ENCODE measurements around the gene S100A6.

The S100A6 gene

DNA sequence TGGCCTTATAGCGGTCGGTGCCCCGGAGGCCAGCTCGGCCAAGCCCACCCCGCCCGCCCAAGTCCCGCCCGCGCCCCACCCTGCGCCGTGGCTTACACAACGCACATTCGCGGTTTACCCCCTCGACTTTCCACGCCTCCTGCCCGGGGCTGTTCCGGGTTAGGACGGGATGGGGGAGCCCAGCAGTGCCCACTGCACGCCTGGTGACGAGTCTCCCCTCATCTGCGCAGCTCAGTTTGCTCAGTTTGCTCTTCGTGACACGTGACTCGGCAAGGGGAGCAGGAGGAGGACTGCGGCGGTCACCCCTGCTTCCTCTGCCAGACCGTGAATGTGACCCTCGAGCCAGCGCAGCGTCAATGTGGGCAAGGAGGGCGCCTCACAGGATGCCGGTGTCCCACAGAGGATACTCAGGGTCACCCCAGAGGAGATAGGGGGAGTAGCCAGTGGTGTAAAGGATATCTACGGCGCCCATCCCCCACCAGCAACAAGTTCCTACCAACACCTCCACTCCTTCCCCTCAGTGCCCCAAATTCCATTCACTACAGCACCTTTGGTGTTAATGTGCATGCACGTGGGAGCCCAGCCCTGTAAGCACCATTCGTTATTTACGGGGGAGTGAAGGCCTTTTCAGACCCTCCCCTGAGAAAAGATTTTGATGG, 350 bp upstream of the S100A6 start:
- peak; percentile 58 for DNase-seq (ENCODE audit: low spot score)
- no peak for TF ChIP-seq CTCF (IDR thresholded peaks at IDR 0.05; ENCODE audit: extremely low read depth, missing control alignments)

DNA sequence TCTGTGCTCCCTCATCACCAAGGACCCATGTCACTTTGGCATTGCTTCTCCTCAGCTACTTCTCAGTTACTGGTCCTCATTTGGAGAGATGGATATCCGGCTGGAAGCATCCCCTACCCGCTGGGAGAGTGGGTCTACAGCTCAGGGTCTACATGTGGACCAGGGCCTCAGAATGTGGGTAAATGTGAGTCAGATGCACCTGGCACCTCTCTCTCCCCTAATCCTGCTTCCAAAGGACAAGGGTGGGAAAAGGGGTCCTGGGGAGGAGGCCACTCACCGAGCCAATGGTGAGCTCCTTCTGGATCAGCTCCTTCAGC, 908 bp downstream of the S100A6 start:
- TF ChIP-seq CTCF (IDR thresholded peaks at IDR 0.05; ENCODE audit: extremely low read depth, missing control alignments) = no peak
- no peak for DNase-seq (ENCODE audit: low spot score)

- no peak for TF ChIP-seq CTCF (IDR thresholded peaks at IDR 0.05; ENCODE audit: extremely low read depth, missing control alignments)
- DNase-seq (ENCODE audit: low spot score) = no peak
Measured at GRCh38 chr1:153534226-153534924, 1.4 kb downstream of the S100A6 start.

DNA sequence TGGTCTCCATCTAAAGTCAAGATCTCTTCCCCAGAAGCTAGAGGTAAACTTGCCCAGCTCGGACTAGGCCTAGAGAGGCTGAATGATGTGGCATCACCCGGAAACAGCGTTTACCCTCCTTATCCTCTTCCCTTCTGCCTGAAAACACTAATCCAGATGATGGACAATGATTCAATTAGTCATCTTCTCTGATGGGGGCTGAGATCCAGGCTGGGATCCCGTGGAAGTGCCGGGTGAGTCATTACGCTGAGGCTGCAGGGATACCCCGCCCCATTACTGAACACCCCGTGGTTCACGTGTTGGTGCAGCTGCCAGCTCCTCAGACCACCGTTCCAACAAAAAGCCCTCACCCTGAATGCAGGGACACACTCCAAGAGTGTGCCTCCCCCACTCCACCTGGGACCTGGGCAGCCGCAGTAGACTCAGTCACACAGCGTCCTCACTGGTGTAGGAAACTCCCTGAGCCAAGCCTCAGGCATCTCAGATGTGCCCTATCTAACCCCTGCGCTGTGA, 2.0 kb downstream of the S100A6 start:
- DNase-seq (ENCODE audit: low spot score) = no peak
- TF ChIP-seq CTCF (IDR thresholded peaks at IDR 0.05; ENCODE audit: extremely low read depth, missing control alignments) = no peak

GRCh38 chr1:153532769-153533599, 2.8 kb downstream of the S100A6 start:
- TF ChIP-seq CTCF (IDR thresholded peaks at IDR 0.05; ENCODE audit: extremely low read depth, missing control alignments) = peak; percentile 80
- peak; percentile 81 for DNase-seq (ENCODE audit: low spot score)

DNA sequence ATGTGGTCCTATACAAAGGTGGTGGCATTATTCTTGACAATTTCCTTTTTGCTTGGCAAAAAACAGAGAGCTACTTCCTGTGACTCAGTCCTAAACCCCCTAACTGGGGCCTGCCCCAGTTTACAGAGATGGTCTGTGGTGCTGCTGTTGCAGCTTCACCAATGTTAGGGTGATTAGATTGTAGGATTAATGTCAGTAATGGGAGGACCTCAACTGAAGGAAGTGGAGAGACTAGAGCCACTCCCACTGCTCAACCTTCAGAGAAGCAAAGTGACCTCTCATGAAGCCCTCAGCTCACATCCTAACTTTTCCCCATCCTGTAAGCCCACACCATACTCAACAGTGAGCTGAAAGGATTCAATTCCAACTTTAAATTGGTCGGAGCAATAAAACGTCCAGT, 3.6 kb downstream of the S100A6 start:
- no peak for DNase-seq (ENCODE audit: low spot score)
- TF ChIP-seq CTCF (IDR thresholded peaks at IDR 0.05; ENCODE audit: extremely low read depth, missing control alignments) = no peak

- no peak for DNase-seq (ENCODE audit: low spot score)
Measured at GRCh38 chr1:153531638-153532037, 4.2 kb downstream of the S100A6 start.

More at GRCh38 chr1:153531638-153532037, 4.2 kb downstream of the S100A6 start:
- no peak for TF ChIP-seq CTCF (IDR thresholded peaks at IDR 0.05; ENCODE audit: extremely low read depth, missing control alignments)

All from GM20000 (cell line).